K562 (cell line): Measurements from ENCODE around the gene IFNGR1. TPM values are rescaled to one million over a fixed set of nuclear protein-coding genes. Genes with fewer than 3 reads are reported as not detected.

ENCODE experiments used
- ARID1B ChIP-seq: fragments of 450-650 bp; IDR thresholded peaks from 2 replicates; pipeline ENCODE4 v1.6.1; 2016; ENCODE audit warnings: antibody characterized with exemption, mild to moderate bottlenecking, inconsistent platforms
- ASH1L ChIP-seq: fragments of 450-650 bp; IDR thresholded peaks from 2 replicates; pipeline ENCODE4 v1.6.1; 2018; ENCODE audit warnings: borderline replicate concordance, mild to moderate bottlenecking, low read depth; ENCODE audit not compliant: partially characterized antibody
- BRD9 ChIP-seq: fragments of 450-650 bp; IDR thresholded peaks from 2 replicates; pipeline ENCODE4 v1.6.1; 2018; ENCODE audit warnings: low read depth; ENCODE audit not compliant: partially characterized antibody
- CBFA2T3 ChIP-seq: fragments of 450-650 bp; IDR thresholded peaks from 2 replicates; pipeline ENCODE4 v1.6.1; 2017
- CBX5 ChIP-seq: IDR thresholded peaks from 2 replicates; pipeline ENCODE4 v1.6.1; 2014; ENCODE audit warnings: low read depth, borderline replicate concordance
- DPF2 ChIP-seq: fragments of 450-650 bp; IDR thresholded peaks from 2 replicates; pipeline ENCODE4 v1.6.1; 2016
- ETV5 ChIP-seq: sonication (generic); formaldehyde crosslinking; IDR thresholded peaks from 2 replicates; pipeline ENCODE4 v1.4.0; 2020; ENCODE audit warnings: low read depth, mild to moderate bottlenecking, missing genetic modification reagents
- FOXJ2 ChIP-seq: fragments of 200-800 bp; sonication (Bioruptor generic); IDR thresholded peaks from 2 replicates; pipeline ENCODE4 v1.6.1; 2016; ENCODE audit warnings: missing genetic modification characterization, missing compliant biosample characterization
- HDAC1 ChIP-seq, 2 experiments: fragments of 450-650 bp; IDR thresholded peaks; 2 replicates each; pipeline ENCODE4 v1.6.1; 2016 to 2017; ENCODE audit warnings: inconsistent platforms in 1 of 2, mild to moderate bottlenecking in 1 of 2, moderate library complexity in 1 of 2
- KAT2B ChIP-seq: IDR thresholded peaks from one replicate; pipeline ENCODE4 v1.6.1; 2012; ENCODE audit warnings: low read depth, mild to moderate bottlenecking, control low read depth, inconsistent platforms, low read length, moderate library complexity
- KDM1A ChIP-seq, 2 experiments: fragments of 450-650 bp; IDR thresholded peaks; 2 replicates each; pipeline ENCODE4 v1.6.1; 2016; ENCODE audit warnings: mild to moderate bottlenecking in 2 of 2
- KLF16 ChIP-seq: IDR thresholded peaks from 2 replicates; pipeline ENCODE4 v1.6.1; 2016; ENCODE audit warnings: antibody characterized with exemption
- MTA3 ChIP-seq: fragments of 450-650 bp; formaldehyde crosslinking; IDR thresholded peaks from 2 replicates; pipeline ENCODE4 v1.6.1; 2017; ENCODE audit warnings: mild to moderate bottlenecking, borderline replicate concordance
- POU5F1 ChIP-seq: fragments of 150-350 bp; IDR thresholded peaks from 2 replicates; pipeline ENCODE4 v1.6.1; 2014; ENCODE audit warnings: borderline replicate concordance, low read length, low read depth, mild to moderate bottlenecking; ENCODE audit not compliant: partially characterized antibody
- RBBP5 ChIP-seq: fragments of 200-600 bp; sonication (generic); IDR thresholded peaks from 2 replicates; pipeline ENCODE4 v1.6.1; 2012; ENCODE audit warnings: borderline replicate concordance, mild to moderate bottlenecking, low read length, control low read depth, inconsistent platforms; ENCODE audit not compliant: insufficient read depth, poor library complexity, severe bottlenecking
- SIN3B ChIP-seq: fragments of 450-650 bp; IDR thresholded peaks from 2 replicates; pipeline ENCODE4 v1.6.1; 2017; ENCODE audit warnings: low read depth, mild to moderate bottlenecking, moderate library complexity
- TAL1 ChIP-seq: fragments of 450-650 bp; IDR thresholded peaks from 2 replicates; pipeline ENCODE4 v1.6.1; 2016; ENCODE audit warnings: mild to moderate bottlenecking
- TBL1XR1 ChIP-seq, 2 experiments: IDR thresholded peaks; 2 replicates each; pipeline ENCODE4 v1.6.1; 2012; ENCODE audit warnings: improper control_type of control experiment in 2 of 2, low read length in 2 of 2, mild to moderate bottlenecking in 1 of 2
- TCF3 ChIP-seq: sonication (generic); formaldehyde crosslinking; IDR thresholded peaks from 2 replicates; pipeline ENCODE4 v1.4.0; 2020; ENCODE audit warnings: mild to moderate bottlenecking, missing genetic modification reagents
- TRIM24 ChIP-seq, 2 experiments: fragments of 450-650 bp; IDR thresholded peaks; 2 replicates each; pipeline ENCODE4 v1.6.1; 2016
- TRIM28 ChIP-seq: fragments of 450-650 bp; IDR thresholded peaks from 2 replicates; pipeline ENCODE4 v1.6.1; 2017
- ZBED1 ChIP-seq: IDR thresholded peaks from 2 replicates; pipeline ENCODE4 v1.6.1; 2014
- ZNF239 ChIP-seq: fragments of 250-450 bp; sonication (Bioruptor Pico); IDR thresholded peaks from 2 replicates; pipeline ENCODE4 v1.4.0; 2020; ENCODE audit warnings: mild to moderate bottlenecking
- polyA plus RNA-seq, 8 experiments: library from polyadenylated mRNA; depleted of rRNA in 4 of 8; stranded (reverse) in 5 of 8; unstranded in 3 of 8; fragments of >200 nt; fragmentation: Nextera tagmentation in 2 of 8; fragmentation: Illumina TruSeq in 1 of 8; extraction: Ambion mirVana in 2 of 8; extraction: Trizol in 1 of 8; gene quantifications; 2 replicates each; pipeline versions ENCODE4 v1.2.1 to v1.2.3, GENCODE V29; 2011 to 2014; ENCODE audit warnings: inconsistent platforms in 1 of 8, missing spikeins in 1 of 8
- total RNA-seq, 7 experiments: library from RNA; depleted of rRNA in 6 of 7; stranded (reverse); fragments of >200 nt in 6 of 7; fragmentation: Illumina TruSeq in 2 of 7; extraction: Trizol in 2 of 7; gene quantifications; 2 replicates each; pipeline versions ENCODE4 v1.2.1 to v1.2.3, GENCODE V29; 2011 to 2021; ENCODE audit warnings: low replicate concordance in 1 of 7
- TF ChIP-seq, protein P1 (sequence below): fragments of 450-650 bp; IDR thresholded peaks from 2 replicates; pipeline ENCODE4 v1.6.1; 2018; ENCODE audit warnings: mild to moderate bottlenecking, low read depth; ENCODE audit not compliant: partially characterized antibody
- TF ChIP-seq, protein P2 (sequence below): IDR thresholded peaks from 2 replicates; pipeline ENCODE4 v1.6.1; 2011; ENCODE audit not compliant: insufficient read length; ENCODE audit errors: extremely low read depth
- TF ChIP-seq, protein P3 (sequence below): sonication (generic); formaldehyde crosslinking; IDR thresholded peaks from 2 replicates; pipeline ENCODE4 v1.4.0; 2020; ENCODE audit warnings: mild to moderate bottlenecking, missing genetic modification reagents
- TF ChIP-seq, protein P4 (sequence below): fragments of 450-650 bp; IDR thresholded peaks from 2 replicates; pipeline ENCODE4 v1.6.1; 2016

The IFNGR1 gene
- total and polyA plus RNA-seq, 9 of the 15 experiments (the other 6 are each of a cell fraction or from before 2014, with no cell fraction given): 14.7 to 47.0 (median 26.7) TPM

DNA sequence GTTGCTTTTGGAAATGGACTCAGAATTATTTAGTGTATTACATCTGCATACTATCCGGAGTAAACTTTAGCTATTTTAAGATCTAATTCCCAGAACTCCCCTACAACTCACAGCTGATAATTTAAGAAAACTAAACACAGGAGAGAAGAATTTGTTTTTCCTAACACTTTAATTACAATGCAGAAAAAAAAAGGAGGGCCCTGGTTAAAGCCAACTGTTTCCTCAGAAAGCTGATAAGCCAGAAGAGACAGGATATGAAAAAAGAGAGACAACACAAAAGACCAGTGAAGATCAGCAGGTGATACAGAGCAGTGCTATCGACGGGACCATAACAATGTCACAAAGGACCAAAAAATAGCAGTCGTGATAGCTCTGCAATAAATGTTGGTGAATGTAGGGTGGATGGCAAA lies 5.8 kb downstream of the IFNGR1 start (continued):
- TF ChIP-seq, protein P1, sequence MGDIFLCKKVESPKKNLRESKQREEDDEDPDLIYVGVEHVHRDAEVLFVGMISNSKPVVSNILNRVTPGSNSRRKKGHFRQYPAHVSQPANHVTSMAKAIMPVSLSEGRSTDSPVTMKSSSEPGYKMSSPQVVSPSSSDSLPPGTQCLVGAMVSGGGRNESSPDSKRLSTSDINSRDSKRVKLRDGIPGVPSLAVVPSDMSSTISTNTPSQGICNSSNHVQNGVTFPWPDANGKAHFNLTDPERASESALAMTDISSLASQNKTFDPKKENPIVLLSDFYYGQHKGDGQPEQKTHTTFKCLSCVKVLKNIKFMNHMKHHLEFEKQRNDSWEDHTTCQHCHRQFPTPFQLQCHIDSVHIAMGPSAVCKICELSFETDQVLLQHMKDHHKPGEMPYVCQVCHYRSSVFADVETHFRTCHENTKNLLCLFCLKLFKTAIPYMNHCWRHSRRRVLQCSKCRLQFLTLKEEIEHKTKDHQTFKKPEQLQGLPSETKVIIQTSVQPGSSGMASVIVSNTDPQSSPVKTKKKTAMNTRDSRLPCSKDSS: peak; percentile 70
- TF ChIP-seq BRD9: peak; percentile 54
- 0 out of 2 replicates have a peak, but pooled peaks have one; percentile 61 for TF ChIP-seq FOXJ2 (tag)
- no peak for TF ChIP-seq POU5F1
- no peak for TF ChIP-seq KAT2B
- peak in 1 of 2 experiments; percentile 17; a peak in 1 of 4 replicates for TF ChIP-seq KDM1A (IDR thresholded peaks at IDR 0.05)
- TF ChIP-seq DPF2: peak; percentile 72
- TF ChIP-seq TRIM24 (IDR thresholded peaks at IDR 0.05): peak; percentile 74 to 88; a peak in 3 of 4 replicates
- TF ChIP-seq MTA3: 0 out of 2 replicates have a peak, but pooled peaks have one; percentile 54
- TF ChIP-seq ARID1B: peak; percentile 72
- TF ChIP-seq ZNF239: no peak
- TF ChIP-seq CBFA2T3: peak; percentile 71
- TF ChIP-seq, protein P2, sequence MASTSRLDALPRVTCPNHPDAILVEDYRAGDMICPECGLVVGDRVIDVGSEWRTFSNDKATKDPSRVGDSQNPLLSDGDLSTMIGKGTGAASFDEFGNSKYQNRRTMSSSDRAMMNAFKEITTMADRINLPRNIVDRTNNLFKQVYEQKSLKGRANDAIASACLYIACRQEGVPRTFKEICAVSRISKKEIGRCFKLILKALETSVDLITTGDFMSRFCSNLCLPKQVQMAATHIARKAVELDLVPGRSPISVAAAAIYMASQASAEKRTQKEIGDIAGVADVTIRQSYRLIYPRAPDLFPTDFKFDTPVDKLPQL: no peak
- TF ChIP-seq RBBP5: no peak
- TF ChIP-seq, protein P3, sequence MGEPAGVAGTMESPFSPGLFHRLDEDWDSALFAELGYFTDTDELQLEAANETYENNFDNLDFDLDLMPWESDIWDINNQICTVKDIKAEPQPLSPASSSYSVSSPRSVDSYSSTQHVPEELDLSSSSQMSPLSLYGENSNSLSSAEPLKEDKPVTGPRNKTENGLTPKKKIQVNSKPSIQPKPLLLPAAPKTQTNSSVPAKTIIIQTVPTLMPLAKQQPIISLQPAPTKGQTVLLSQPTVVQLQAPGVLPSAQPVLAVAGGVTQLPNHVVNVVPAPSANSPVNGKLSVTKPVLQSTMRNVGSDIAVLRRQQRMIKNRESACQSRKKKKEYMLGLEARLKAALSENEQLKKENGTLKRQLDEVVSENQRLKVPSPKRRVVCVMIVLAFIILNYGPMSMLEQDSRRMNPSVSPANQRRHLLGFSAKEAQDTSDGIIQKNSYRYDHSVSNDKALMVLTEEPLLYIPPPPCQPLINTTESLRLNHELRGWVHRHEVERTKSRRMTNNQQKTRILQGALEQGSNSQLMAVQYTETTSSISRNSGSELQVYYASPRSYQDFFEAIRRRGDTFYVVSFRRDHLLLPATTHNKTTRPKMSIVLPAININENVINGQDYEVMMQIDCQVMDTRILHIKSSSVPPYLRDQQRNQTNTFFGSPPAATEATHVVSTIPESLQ (CRISPR knock-in tag): no peak
- TF ChIP-seq KLF16: 0 out of 2 replicates have a peak, but pooled peaks have one; percentile 5
- peak; percentile 96 for TF ChIP-seq TRIM28
- TF ChIP-seq TCF3: peak; percentile 61
- 0 out of 2 replicates have a peak, but pooled peaks have one; percentile 76 for TF ChIP-seq ETV5 (CRISPR knock-in tag)
- TF ChIP-seq TAL1: peak; percentile 14; the same call in 1 of the 2 replicates
- TF ChIP-seq HDAC1 (IDR thresholded peaks at IDR 0.05): 0 out of 4 replicates have a peak, but pooled peaks of 1 of the 2 experiments have one; percentile 54
- TF ChIP-seq TBL1XR1 (IDR thresholded peaks at IDR 0.05; ENCODE audit: low read length in 2 of 2): peak in 1 of 2 experiments; percentile 25; a peak in 1 of 4 replicates
- TF ChIP-seq ZBED1: peak; percentile 45; the same call in 1 of the 2 replicates
- no peak for TF ChIP-seq SIN3B
- no peak for TF ChIP-seq ASH1L
- TF ChIP-seq, protein P4, sequence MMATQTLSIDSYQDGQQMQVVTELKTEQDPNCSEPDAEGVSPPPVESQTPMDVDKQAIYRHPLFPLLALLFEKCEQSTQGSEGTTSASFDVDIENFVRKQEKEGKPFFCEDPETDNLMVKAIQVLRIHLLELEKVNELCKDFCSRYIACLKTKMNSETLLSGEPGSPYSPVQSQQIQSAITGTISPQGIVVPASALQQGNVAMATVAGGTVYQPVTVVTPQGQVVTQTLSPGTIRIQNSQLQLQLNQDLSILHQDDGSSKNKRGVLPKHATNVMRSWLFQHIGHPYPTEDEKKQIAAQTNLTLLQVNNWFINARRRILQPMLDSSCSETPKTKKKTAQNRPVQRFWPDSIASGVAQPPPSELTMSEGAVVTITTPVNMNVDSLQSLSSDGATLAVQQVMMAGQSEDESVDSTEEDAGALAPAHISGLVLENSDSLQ: peak; percentile 27; the same call in 1 of the 2 replicates
- TF ChIP-seq CBX5: peak; percentile 80; the same call in 1 of the 2 replicates
